C4-2B (cell line): ENCODE results near the gene TOLLIP.

ENCODE experiments used
- H3K27ac ChIP-seq: fragments of 450-650 bp; 2 replicates; pipeline ENCODE4 v1.5.1; 2017
- CTCF ChIP-seq: fragments of 450-650 bp; conservative IDR thresholded peaks from 2 replicates; pipeline ENCODE4 v1.5.1; 2017; ENCODE audit warnings: mild to moderate bottlenecking
- ZFX ChIP-seq: fragments of 450-650 bp; IDR thresholded peaks from 2 replicates; pipeline ENCODE4 v1.6.1; 2017

TOLLIP gene

GRCh38 chr11:1235306-1235900, 74.0 kb downstream of the TOLLIP start:
- H3K27ac ChIP-seq, result no peak overlapping the region
- TF ChIP-seq ZFX, result no peak
- no peak for TF ChIP-seq CTCF

GRCh38 chr11:1234771-1235305, 74.6 kb downstream of the TOLLIP start:
- TF ChIP-seq ZFX (no peak), CTCF (no peak)
- no peak overlapping the region for H3K27ac ChIP-seq

- no peak overlapping the region for H3K27ac ChIP-seq
- no peak for TF ChIP-seq ZFX
- no peak for TF ChIP-seq CTCF
Observed at GRCh38 chr11:1234054-1234720, 75.2 kb downstream of the TOLLIP start.

GRCh38 chr11:1233351-1234053, 75.9 kb downstream of the TOLLIP start:
- H3K27ac ChIP-seq, result no peak overlapping the region
- no peak; the same call in 1 of the 2 replicates for TF ChIP-seq CTCF
- no peak for TF ChIP-seq ZFX

- TF ChIP-seq ZFX (no peak), CTCF (no peak)
- H3K27ac ChIP-seq, result no peak overlapping the region
Observed at GRCh38 chr11:1232883-1233321, 76.5 kb downstream of the TOLLIP start.

GRCh38 chr11:1232021-1232882, 77.2 kb downstream of the TOLLIP start:
- H3K27ac ChIP-seq, result no peak overlapping the region
- TF ChIP-seq CTCF (no peak), ZFX (no peak)
